G401.6 (cell line): ENCODE measurements around the gene SPAG9.

Experiments used
- FAIRE-seq: peaks from 2 replicates; lab custom pipeline; 2012; peaks lifted over from hg19 to GRCh38; lab: Jason Lieb, UNC

SPAG9 gene

GRCh38 chr17:50916026-50916707 lies 204.5 kb downstream of the SPAG9 start:
- no peak for FAIRE-seq

GRCh38 chr17:50914505-50915063 lies 206.1 kb downstream of the SPAG9 start:
- no peak for FAIRE-seq

GRCh38 chr17:50913120-50913519 lies 207.5 kb downstream of the SPAG9 start:
- FAIRE-seq: no peak
